GM12878 (cell line): ENCODE results near the gene TMEM9B. TPM values are rescaled to one million over a fixed set of nuclear protein-coding genes. Genes with fewer than 3 reads are reported as not detected.

Experiments
- ATAC-seq: fragments of 200-7000 bp; cut with Tn5 transposase; 3 replicates; pipeline ENCODE4 v1.9.1; 2020; ENCODE audit warnings: mild to moderate bottlenecking, moderate library complexity
- BruUV-seq: library from RNA; stranded (reverse); fragments of 400-500 nt; replicated peaks from 2 replicates; lab custom pipeline; 2021; lab: Mats Ljungman, UMichigan
- CTCF ChIA-PET: fragments of 300-600 bp; sonication (Branson Sonifier 250); formaldehyde crosslinking; extraction: SDS; loops from one replicate; lab custom pipeline; 2021; ENCODE audit warnings: inconsistent platforms; lab: Yijun Ruan, JAX
- POLR2A ChIA-PET: fragments of 350-600 bp; formaldehyde crosslinking; extraction: SDS; loops from one replicate; lab custom pipeline; 2021; ENCODE audit warnings: inconsistent platforms; lab: Charles Lee
- RAD21 ChIA-PET: fragments of 300-600 bp; sonication (Branson Sonifier 250); formaldehyde crosslinking; loops from one replicate; lab custom pipeline; 2023; ENCODE audit warnings: antibody characterized with exemption; ENCODE audit not compliant: unreplicated experiment; lab: Charles Lee
- SMC1A ChIA-PET: fragments of 300-600 bp; sonication (Branson Sonifier 250); formaldehyde crosslinking; loops from one replicate; lab custom pipeline; 2023; ENCODE audit not compliant: unreplicated experiment, uncharacterized antibody; lab: Charles Lee
- DNase-seq: peaks from one replicate; pipeline ENCODE4 v3.0.0-alpha.2; 2011; ENCODE audit warnings: low read depth, low spot score
- FAIRE-seq: peaks from 3 replicates; lab custom pipeline; 2011; peaks lifted over from hg19 to GRCh38; lab: Jason Lieb, UNC
- H2AFZ ChIP-seq: 2 replicates; pipeline ENCODE4 v1.6.0; 2011; ENCODE audit warnings: low read depth, low read length, control low read depth; ENCODE audit not compliant: control insufficient read depth
- H3K27ac ChIP-seq: 2 replicates; pipeline ENCODE4 v1.5.1; 2011; ENCODE audit warnings: control low read depth; ENCODE audit not compliant: control insufficient read depth, insufficient read depth
- H3K27me3 ChIP-seq, 2 experiments: replicated peaks in 1 of 2; 2 replicates each; pipeline versions ENCODE4 v1.6.0 to v1.6.1; 2011; ENCODE audit warnings: low read length in 1 of 2; ENCODE audit not compliant: control insufficient read depth in 2 of 2, insufficient read depth in 2 of 2
- H3K36me3 ChIP-seq, 2 experiments: 2 replicates each; pipeline ENCODE4 v1.5.1; 2011; ENCODE audit warnings: low read length in 1 of 2; ENCODE audit not compliant: control insufficient read depth in 2 of 2, insufficient read depth in 2 of 2
- H3K4me1 ChIP-seq: 2 replicates; pipeline ENCODE4 v1.6.1; 2011; ENCODE audit warnings: mild to moderate bottlenecking, low read length, moderate library complexity, mixed read lengths; ENCODE audit not compliant: control insufficient read depth, insufficient read depth
- H3K4me2 ChIP-seq: 2 replicates; pipeline ENCODE4 v1.6.0; 2011; ENCODE audit warnings: control low read depth; ENCODE audit not compliant: control insufficient read depth, insufficient read depth
- H3K4me3 ChIP-seq: fragments of 200-600 bp; sonication (generic); 2 replicates; pipeline ENCODE4 v1.5.1; 2016
- H3K79me2 ChIP-seq: 2 replicates; pipeline ENCODE4 v1.6.0; 2011; ENCODE audit warnings: low read length; ENCODE audit not compliant: control insufficient read depth, insufficient read depth
- H3K9ac ChIP-seq: 2 replicates; pipeline ENCODE4 v1.8.0; 2011; ENCODE audit warnings: low read length, control low read depth, mixed read lengths; ENCODE audit not compliant: control insufficient read depth, insufficient read depth
- H3K9me3 ChIP-seq: replicated peaks from 3 replicates; pipeline ENCODE4 v1.5.1; 2011; ENCODE audit warnings: mild to moderate bottlenecking, low read length; ENCODE audit not compliant: control insufficient read depth, insufficient read depth
- H4K20me1 ChIP-seq: 2 replicates; pipeline ENCODE4 v1.6.0; 2011; ENCODE audit not compliant: control insufficient read depth, insufficient read depth
- BRCA1 ChIP-seq: IDR thresholded peaks from 2 replicates; pipeline ENCODE4 v1.6.1; 2011; ENCODE audit warnings: low read depth, low read length, improper control_type of control experiment
- IKZF2 ChIP-seq, 2 experiments: fragments of 450-650 bp; IDR thresholded peaks; 2 replicates each; pipeline ENCODE4 v1.6.1; 2017; ENCODE audit warnings: mild to moderate bottlenecking in 2 of 2, moderate library complexity in 2 of 2
- NBN ChIP-seq: fragments of 450-650 bp; IDR thresholded peaks from 2 replicates; pipeline ENCODE4 v1.6.1; 2016
- NFYB ChIP-seq: IDR thresholded peaks from 2 replicates; pipeline ENCODE4 v1.6.1; 2011; ENCODE audit warnings: low read depth, mild to moderate bottlenecking, low read length, improper control_type of control experiment, moderate library complexity; ENCODE audit not compliant: insufficient read depth
- RAD21 ChIP-seq: IDR thresholded peaks from 2 replicates; pipeline ENCODE4 v1.6.1; 2011; ENCODE audit warnings: mild to moderate bottlenecking, low read depth, low read length, moderate library complexity; ENCODE audit not compliant: insufficient read depth
- RELA ChIP-seq: fragments of 450-650 bp; IDR thresholded peaks from 2 replicates; pipeline ENCODE4 v1.8.0; 2014; ENCODE audit warnings: borderline replicate concordance; ENCODE audit not compliant: partially characterized antibody
- SIX5 ChIP-seq: IDR thresholded peaks from 2 replicates; pipeline ENCODE4 v1.6.1; 2011; ENCODE audit warnings: mild to moderate bottlenecking, low read depth, low read length, moderate library complexity; ENCODE audit not compliant: severe bottlenecking
- STAT1 ChIP-seq: fragments of 450-650 bp; conservative IDR thresholded peaks from 2 replicates; pipeline ENCODE4 v1.6.1; 2014; ENCODE audit warnings: antibody characterized with exemption, mild to moderate bottlenecking
- TCF7 ChIP-seq: IDR thresholded peaks from 2 replicates; pipeline ENCODE4 v1.6.1; 2014; ENCODE audit warnings: antibody characterized with exemption, borderline replicate concordance
- ZZZ3 ChIP-seq: IDR thresholded peaks from 2 replicates; pipeline ENCODE4 v1.6.1; 2011; ENCODE audit warnings: low read depth; ENCODE audit not compliant: control insufficient read depth, insufficient read length
- WGBS: methylation state at CpG from one replicate; pipeline ENCODE4 v1.1.6; 2016; ENCODE audit warnings: low lambda C conversion rate; ENCODE audit not compliant: insufficient replicate concordance, insufficient coverage; ENCODE audit errors: missing lambda C conversion rate; 5-methylcytosine and 5-hydroxymethylcytosine counted together
- in situ Hi-C: fragments of 300-500 bp; cut with MboI; formaldehyde crosslinking; loops from 9 replicates; pipeline ENCODE4 v1.14.3; 2018; ENCODE audit warnings: mixed read lengths
- intact Hi-C: fragments of 100-400 bp; cut with micrococcal nuclease; formaldehyde crosslinking; loops from one replicate; pipeline ENCODE4 v1.14.2; 2022; ENCODE audit not compliant: unreplicated experiment
- polyA plus RNA-seq, 11 experiments: library from polyadenylated mRNA; depleted of rRNA in 4 of 11; unstranded in 6 of 11; stranded (reverse) in 5 of 11; fragments of >200 nt; fragmentation: Nextera tagmentation in 4 of 11; fragmentation: Illumina TruSeq in 1 of 11; extraction: Ambion mirVana in 4 of 11; extraction: Trizol in 1 of 11; gene quantifications; 1 replicate in 1 of 11; 2 replicates in 10 of 11; pipeline versions ENCODE4 v1.2.1 to v1.2.3, GENCODE V29; 2011 to 2016; ENCODE audit warnings: inconsistent platforms in 2 of 11, missing spikeins in 2 of 11, low read depth in 1 of 11
- total RNA-seq, 4 experiments: library from RNA; depleted of rRNA in 3 of 4; stranded (reverse); fragments of >200 nt in 3 of 4; fragmentation: Illumina TruSeq in 1 of 4; extraction: Trizol in 1 of 4; gene quantifications; 2 replicates each; pipeline versions ENCODE4 v1.2.1 to v1.2.3, GENCODE V29; 2013 to 2021
- TF ChIP-seq, protein P1 (sequence below): fragments of 450-650 bp; IDR thresholded peaks from 2 replicates; pipeline ENCODE4 v1.6.1; 2017; ENCODE audit warnings: mild to moderate bottlenecking, moderate library complexity
- TF ChIP-seq, protein P2 (sequence below): fragments of 450-650 bp; IDR thresholded peaks from 2 replicates; pipeline ENCODE4 v1.6.1; 2017; ENCODE audit warnings: low read depth, mild to moderate bottlenecking, moderate library complexity

TMEM9B gene
- total and polyA plus RNA-seq, 10 of the 15 experiments (the other 5 are each of a cell fraction or from before 2014, with no cell fraction given) = 11.5 to 54.0 (median 30.0) TPM

DNA sequence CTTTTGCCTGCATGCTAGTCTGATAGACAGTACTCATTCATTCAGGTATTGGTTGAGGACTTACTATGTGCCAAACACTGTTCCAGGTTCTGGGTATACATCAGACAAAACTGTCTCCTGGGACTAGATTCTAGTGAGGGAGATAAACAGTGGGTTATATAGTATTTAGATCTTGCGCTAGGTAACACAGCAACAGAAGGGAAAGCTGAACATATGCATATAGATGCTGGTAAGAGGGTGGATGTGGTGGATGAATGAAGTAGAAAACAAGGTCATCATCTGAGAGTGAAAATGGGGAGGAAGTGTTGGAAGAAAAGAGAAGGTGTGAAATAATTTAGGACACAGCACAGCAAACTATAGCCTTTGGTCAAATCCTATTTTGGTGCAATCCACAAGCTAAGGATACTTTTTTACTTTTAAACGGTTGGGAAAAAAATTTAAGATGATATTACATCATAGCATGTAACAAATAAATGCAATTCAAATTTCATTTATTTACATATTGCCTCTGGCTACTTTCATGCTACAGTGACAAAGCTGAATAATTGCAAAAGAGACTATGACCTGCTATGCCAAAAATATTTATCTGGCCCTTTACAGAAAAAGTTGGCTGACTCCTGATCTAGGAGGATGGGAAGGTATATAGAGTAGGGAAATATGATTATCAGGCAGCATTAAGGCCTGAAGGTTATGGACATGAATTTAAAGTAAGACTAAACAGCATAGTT, 7.1 kb upstream of the TMEM9B start:
- 72% methylated on average over 2 of the region's 2 CpGs for WGBS
- no peaks in the 10 kb centered on the region for H3K36me3 ChIP-seq
- DNase-seq (no peak), ATAC-seq (no peak), FAIRE-seq (no peak)
- TF ChIP-seq TCF7 (no peak), NBN (no peak), NFYB (no peak), ZZZ3 (no peak), IKZF2 (IDR thresholded peaks at IDR 0.05) (no peak), RELA (no peak), STAT1 (no peak), SIX5 (no peak), BRCA1 (no peak), RAD21 (no peak)
- TF ChIP-seq, protein P1, sequence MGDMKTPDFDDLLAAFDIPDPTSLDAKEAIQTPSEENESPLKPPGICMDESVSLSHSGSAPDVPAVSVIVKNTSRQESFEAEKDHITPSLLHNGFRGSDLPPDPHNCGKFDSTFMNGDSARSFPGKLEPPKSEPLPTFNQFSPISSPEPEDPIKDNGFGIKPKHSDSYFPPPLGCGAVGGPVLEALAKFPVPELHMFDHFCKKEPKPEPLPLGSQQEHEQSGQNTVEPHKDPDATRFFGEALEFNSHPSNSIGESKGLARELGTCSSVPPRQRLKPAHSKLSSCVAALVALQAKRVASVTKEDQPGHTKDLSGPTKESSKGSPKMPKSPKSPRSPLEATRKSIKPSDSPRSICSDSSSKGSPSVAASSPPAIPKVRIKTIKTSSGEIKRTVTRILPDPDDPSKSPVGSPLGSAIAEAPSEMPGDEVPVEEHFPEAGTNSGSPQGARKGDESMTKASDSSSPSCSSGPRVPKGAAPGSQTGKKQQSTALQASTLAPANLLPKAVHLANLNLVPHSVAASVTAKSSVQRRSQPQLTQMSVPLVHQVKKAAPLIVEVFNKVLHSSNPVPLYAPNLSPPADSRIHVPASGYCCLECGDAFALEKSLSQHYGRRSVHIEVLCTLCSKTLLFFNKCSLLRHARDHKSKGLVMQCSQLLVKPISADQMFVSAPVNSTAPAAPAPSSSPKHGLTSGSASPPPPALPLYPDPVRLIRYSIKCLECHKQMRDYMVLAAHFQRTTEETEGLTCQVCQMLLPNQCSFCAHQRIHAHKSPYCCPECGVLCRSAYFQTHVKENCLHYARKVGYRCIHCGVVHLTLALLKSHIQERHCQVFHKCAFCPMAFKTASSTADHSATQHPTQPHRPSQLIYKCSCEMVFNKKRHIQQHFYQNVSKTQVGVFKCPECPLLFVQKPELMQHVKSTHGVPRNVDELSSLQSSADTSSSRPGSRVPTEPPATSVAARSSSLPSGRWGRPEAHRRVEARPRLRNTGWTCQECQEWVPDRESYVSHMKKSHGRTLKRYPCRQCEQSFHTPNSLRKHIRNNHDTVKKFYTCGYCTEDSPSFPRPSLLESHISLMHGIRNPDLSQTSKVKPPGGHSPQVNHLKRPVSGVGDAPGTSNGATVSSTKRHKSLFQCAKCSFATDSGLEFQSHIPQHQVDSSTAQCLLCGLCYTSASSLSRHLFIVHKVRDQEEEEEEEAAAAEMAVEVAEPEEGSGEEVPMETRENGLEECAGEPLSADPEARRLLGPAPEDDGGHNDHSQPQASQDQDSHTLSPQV = no peak
- TF ChIP-seq, protein P2, sequence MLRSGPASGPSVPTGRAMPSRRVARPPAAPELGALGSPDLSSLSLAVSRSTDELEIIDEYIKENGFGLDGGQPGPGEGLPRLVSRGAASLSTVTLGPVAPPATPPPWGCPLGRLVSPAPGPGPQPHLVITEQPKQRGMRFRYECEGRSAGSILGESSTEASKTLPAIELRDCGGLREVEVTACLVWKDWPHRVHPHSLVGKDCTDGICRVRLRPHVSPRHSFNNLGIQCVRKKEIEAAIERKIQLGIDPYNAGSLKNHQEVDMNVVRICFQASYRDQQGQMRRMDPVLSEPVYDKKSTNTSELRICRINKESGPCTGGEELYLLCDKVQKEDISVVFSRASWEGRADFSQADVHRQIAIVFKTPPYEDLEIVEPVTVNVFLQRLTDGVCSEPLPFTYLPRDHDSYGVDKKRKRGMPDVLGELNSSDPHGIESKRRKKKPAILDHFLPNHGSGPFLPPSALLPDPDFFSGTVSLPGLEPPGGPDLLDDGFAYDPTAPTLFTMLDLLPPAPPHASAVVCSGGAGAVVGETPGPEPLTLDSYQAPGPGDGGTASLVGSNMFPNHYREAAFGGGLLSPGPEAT = no peak
- no peak overlapping the region for H3K4me3 ChIP-seq
- H3K9me3 ChIP-seq = no peaks in the 10 kb centered on the region
- ChIA-PET POLR2A (interaction anchor here (0.5 kb wide), 1 partner anchor 59 kb away, joined by 8 read pairs; no protein-coding TSS in a partner anchor), CTCF (interaction anchor here (1.2 to 1.3 kb wide), 2 partner anchors 11 to 59 kb away, joined by 3 to 4 read pairs; no protein-coding TSS in a partner anchor), RAD21 (no interaction called here), SMC1A (interaction anchor here (0.5 to 2.1 kb wide), 2 partner anchors 11 to 339 kb away, joined by 3 to 7 read pairs; no protein-coding TSS in a partner anchor)
- no peak overlapping the region for H2AFZ ChIP-seq
- no peaks in the 10 kb centered on the region for H4K20me1 ChIP-seq
- in situ Hi-C loops (no loop called here), intact Hi-C loops (no loop called here)
- no peak overlapping the region for H3K27ac ChIP-seq
- no TSS peak for BruUV-seq
- no peaks in the 10 kb centered on the region for H3K79me2 ChIP-seq
- no peak overlapping the region for H3K4me2 ChIP-seq
- H3K27me3 ChIP-seq = no peaks in the 10 kb centered on the region
- H3K4me1 ChIP-seq = no peaks in the 10 kb centered on the region
- no peak overlapping the region for H3K9ac ChIP-seq
